IgD-negative memory B cell (primary cell): ENCODE measurements around the gene TIMP1. TPM values are rescaled to one million over a fixed set of nuclear protein-coding genes. Genes with fewer than 3 reads are reported as not detected.
"Not testable (repeated sequence)": the region's sequence is repeated elsewhere in the genome, so short reads cannot be mapped to it uniquely, and the experiment has no call there.

ENCODE experiments used
- H3K27ac Mint-ChIP-seq, 3 donors: one replicate each; pipeline ENCODE4 v1.8.0; 2020 to 2022; ENCODE audit warnings: mild to moderate bottlenecking in 3 of 3, mixed read lengths in 3 of 3, moderate library complexity in 1 of 3
- H3K27me3 Mint-ChIP-seq: one replicate; pipeline ENCODE4 v1.8.0; 2021; ENCODE audit warnings: mixed read lengths
- H3K36me3 Mint-ChIP-seq: one replicate; pipeline ENCODE4 v1.8.0; 2020; ENCODE audit warnings: mild to moderate bottlenecking, mixed read lengths
- H3K4me1 Mint-ChIP-seq, 3 donors: one replicate each; pipeline ENCODE4 v1.8.0; 2020 to 2022; ENCODE audit warnings: mixed read lengths in 3 of 3, mild to moderate bottlenecking in 1 of 3
- H3K4me3 Mint-ChIP-seq, 4 donors: one replicate each; pipeline ENCODE4 v1.8.0; 2020 to 2022; ENCODE audit warnings: mild to moderate bottlenecking in 4 of 4, mixed read lengths in 4 of 4, moderate library complexity in 3 of 4
- H3K9me3 Mint-ChIP-seq, 3 donors: one replicate each; pipeline ENCODE4 v1.8.0; 2020 to 2021; ENCODE audit warnings: mixed read lengths in 3 of 3, mild to moderate bottlenecking in 1 of 3
- polyA plus RNA-seq: library from polyadenylated mRNA; unstranded; fragments of 300-500 nt; fragmentation: Illumina TruSeq; gene quantifications from one replicate; pipeline ENCODE4 v1.2.3, GENCODE V29; 2021

Gene TIMP1
- polyA plus RNA-seq, 1 donor from 2014 or later, result 22.8 TPM

- Mint-ChIP-seq H3K4me1 (peaks cover under 1 to 7% (median 6%) of the 10 kb centered on the region in 3 donors), H3K36me3 (no peaks in the 10 kb centered on the region), H3K27me3 (peaks cover 8% of the 10 kb centered on the region), H3K4me3 (peak overlapping the region in 1 of 4 donors; percentile 69), H3K9me3 (peaks cover 0 to 3% (median 0%) of the 10 kb centered on the region in 3 donors), H3K27ac (no peak overlapping the region)
Observed at GRCh38 chrX:47583240-47583861, 1.1 kb downstream of the TIMP1 start.

GRCh38 chrX:47584714-47585113 is 2.5 kb downstream of the TIMP1 start:
- Mint-ChIP-seq H3K36me3 (no peaks in the 10 kb centered on the region), H3K27me3 (peaks cover 2% of the 10 kb centered on the region), H3K4me3 (no peak overlapping the region), H3K27ac (no peak overlapping the region), H3K9me3 (peaks cover 0 to 3% (median 0%) of the 10 kb centered on the region in 3 donors), H3K4me1 (peaks cover 0 to 5% (median 4%) of the 10 kb centered on the region in 3 donors)

GRCh38 chrX:47585273-47585672 is 3.0 kb downstream of the TIMP1 start:
- no peak overlapping the region for H3K27ac Mint-ChIP-seq
- H3K4me3 Mint-ChIP-seq, result no peak overlapping the region
- H3K36me3 Mint-ChIP-seq, result no peaks in the 10 kb centered on the region
- peaks cover 0 to 3% (median 0%) of the 10 kb centered on the region in 3 donors for H3K9me3 Mint-ChIP-seq
- peaks cover 2% of the 10 kb centered on the region for H3K27me3 Mint-ChIP-seq
- H3K4me1 Mint-ChIP-seq, result peaks cover 0 to 4% (median 3%) of the 10 kb centered on the region in 3 donors

GRCh38 chrX:47586043-47586787 is 4.0 kb downstream of the TIMP1 start:
- Mint-ChIP-seq H3K27ac (no peak overlapping the region), H3K36me3 (no peaks in the 10 kb centered on the region), H3K4me1 (peaks cover 0 to 4% (median 3%) of the 10 kb centered on the region in 3 donors), H3K9me3 (peaks cover 0 to 3% (median 0%) of the 10 kb centered on the region in 3 donors), H3K4me3 (no peak overlapping the region), H3K27me3 (peaks cover 2% of the 10 kb centered on the region)

DNA sequence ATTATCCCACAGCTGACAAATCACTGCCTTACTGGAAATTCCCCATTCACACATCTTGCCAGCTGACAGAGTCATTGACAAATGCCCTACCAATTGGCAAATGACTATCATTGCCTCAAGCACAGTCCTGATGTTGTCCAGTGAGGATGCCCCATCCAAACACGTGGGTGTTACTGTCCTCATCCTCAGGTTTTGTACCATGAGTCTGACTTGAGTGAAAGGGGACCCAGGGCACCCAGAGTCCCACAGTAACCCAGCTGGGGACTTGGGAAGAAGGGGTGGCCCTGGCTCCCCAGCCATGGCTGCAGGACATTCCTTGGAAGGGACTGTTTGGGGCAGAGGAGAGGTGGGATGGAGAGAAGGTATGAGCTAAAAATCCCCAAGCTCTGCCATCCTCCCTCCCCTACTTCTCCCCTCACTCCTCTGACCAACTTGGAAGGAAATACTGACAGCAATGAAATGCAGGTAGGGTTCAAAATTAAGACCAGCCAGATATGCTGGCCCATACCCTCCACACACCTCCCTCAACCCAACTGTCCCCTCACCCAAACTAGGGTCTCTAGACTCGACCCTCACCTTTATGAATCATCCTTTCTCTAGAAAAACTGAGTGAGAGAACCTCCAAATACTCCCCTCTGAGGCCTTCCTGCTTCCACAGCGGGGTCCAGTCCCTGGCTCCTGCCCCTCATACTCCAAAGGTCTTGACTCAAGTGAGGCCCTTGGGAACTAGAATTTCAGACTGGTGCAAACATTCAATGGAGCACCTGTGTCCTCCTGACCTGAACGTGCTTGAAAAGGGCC is 5.1 kb downstream of the TIMP1 start:
- Mint-ChIP-seq H3K4me1 (no peaks in the 10 kb centered on the region), H3K36me3 (no peaks in the 10 kb centered on the region), H3K27ac (peak overlapping the region in 1 of 3 donors; percentile 43), H3K27me3 (peaks cover 2% of the 10 kb centered on the region), H3K4me3 (no peak overlapping the region), H3K9me3 (peaks cover 0 to 3% (median 0%) of the 10 kb centered on the region in 3 donors)

DNA sequence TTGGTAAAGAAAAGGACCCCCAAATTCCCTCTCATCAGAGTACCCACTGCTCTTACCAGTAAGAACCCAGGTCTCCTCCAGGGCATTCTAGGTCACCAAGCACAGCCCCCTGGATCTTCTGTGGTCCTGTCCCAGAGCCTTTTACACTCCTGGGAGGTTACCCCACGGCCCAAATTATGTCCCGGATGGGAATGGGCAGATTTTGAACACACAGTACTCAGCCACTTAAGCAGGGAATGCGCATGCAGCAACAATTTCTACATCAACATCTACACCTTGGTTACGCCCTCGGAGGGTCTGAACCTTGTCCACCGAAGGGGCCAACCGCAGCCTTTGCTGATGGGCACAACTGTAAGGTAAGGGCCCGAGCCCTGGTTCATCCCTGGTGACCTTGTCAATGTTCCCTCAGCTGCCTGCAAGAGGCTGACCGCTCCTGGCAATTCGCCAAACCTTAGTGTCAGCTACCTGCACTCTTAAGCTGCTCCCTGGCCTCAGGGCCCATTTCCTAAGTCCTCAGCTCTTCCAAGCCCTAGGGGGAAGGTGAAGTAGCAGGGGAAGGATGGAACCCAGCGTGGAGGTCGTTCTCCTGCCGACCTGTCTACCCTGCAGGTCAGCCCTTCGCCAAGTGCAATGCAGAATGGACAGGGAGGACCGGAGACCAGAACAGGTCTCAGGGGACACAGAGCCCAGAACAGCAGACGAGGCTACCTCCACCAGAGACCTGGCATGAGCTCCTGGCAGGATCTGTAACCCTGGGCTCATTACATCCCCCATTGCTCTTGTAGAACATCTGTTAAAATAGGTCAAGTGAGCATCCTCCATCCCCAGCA is 5.9 kb downstream of the TIMP1 start:
- Mint-ChIP-seq H3K27me3 (peaks cover 2% of the 10 kb centered on the region), H3K4me3 (no peak overlapping the region), H3K4me1 (no peaks in the 10 kb centered on the region), H3K27ac (no peak overlapping the region), H3K36me3 (no peaks in the 10 kb centered on the region), H3K9me3 (peaks cover 0 to 3% (median 0%) of the 10 kb centered on the region in 3 donors)

- Mint-ChIP-seq H3K27me3 (peaks cover 2% of the 10 kb centered on the region), H3K4me1 (no peaks in the 10 kb centered on the region), H3K9me3 (peaks cover 0 to 5% (median 2%) of the 10 kb centered on the region in 3 donors), H3K36me3 (no peaks in the 10 kb centered on the region), H3K27ac (no peak overlapping the region), H3K4me3 (no peak overlapping the region)
Observed at GRCh38 chrX:47590984-47591383, 8.7 kb downstream of the TIMP1 start.

GRCh38 chrX:47593522-47593921 is 11.3 kb downstream of the TIMP1 start:
- Mint-ChIP-seq H3K36me3 (peaks cover 2% of the 10 kb centered on the region), H3K27me3 (no peaks in the 10 kb centered on the region), H3K4me3 (no peak overlapping the region), H3K9me3 (peaks cover 6 to 22% (median 8%) of the 10 kb centered on the region in 3 donors), H3K4me1 (no peaks in the 10 kb centered on the region), H3K27ac (no peak overlapping the region)

DNA sequence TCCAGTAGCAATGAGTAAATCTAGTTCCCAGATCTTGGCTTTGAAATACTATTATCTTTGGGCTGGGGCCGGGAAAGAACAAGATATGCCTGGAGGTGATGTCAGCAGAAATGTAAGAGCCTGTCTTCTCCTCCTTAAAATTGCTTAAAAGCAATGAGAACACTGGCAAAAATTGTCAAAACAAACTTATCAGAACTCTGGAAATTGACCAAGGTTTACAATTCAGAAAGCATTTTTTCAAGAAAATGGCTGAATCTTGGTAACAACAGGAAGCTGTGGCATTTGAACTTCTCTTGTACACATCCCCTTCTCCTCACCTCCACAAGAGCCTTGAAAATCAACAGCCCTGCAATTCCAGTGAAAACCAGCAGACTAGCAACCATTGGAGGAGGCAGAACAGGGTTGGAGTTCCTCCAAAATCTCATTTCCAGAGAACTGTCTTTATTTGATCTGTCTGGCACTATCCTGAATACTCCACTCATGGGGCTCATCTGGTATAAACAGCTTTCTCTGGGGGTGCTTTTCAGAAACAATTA is 13.5 kb downstream of the TIMP1 start:
- no peaks in the 10 kb centered on the region for H3K4me1 Mint-ChIP-seq
- no peak overlapping the region for H3K4me3 Mint-ChIP-seq
- H3K36me3 Mint-ChIP-seq, result peaks cover 2% of the 10 kb centered on the region
- H3K27ac Mint-ChIP-seq, result no peak overlapping the region
- peaks cover 6 to 35% (median 12%) of the 10 kb centered on the region in 3 donors for H3K9me3 Mint-ChIP-seq
- H3K27me3 Mint-ChIP-seq, result no peaks in the 10 kb centered on the region

DNA sequence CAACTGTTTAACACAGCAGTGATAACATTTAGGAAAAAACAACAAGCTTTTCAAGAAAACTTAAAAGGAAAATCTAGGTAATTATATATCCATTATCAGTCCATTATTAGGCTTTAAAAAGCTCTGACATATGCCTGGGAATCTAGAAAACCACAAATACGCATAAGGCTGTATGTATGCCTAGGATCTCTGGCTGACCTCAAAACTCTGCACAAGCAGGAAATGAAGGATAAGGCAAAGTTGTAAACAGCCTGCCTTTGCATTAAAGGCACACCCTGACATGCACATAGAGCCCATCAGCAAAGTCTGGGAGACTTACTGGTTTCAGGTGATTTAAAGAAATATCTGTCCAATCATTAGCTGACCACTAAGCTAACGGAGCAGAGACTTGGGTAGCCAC is 14.0 kb downstream of the TIMP1 start:
- H3K27me3 Mint-ChIP-seq, result peaks cover 1% of the 10 kb centered on the region
- peaks cover 2% of the 10 kb centered on the region for H3K36me3 Mint-ChIP-seq
- peaks cover 6 to 35% (median 12%) of the 10 kb centered on the region in 3 donors for H3K9me3 Mint-ChIP-seq
- H3K4me3 Mint-ChIP-seq, result no peak overlapping the region
- H3K27ac Mint-ChIP-seq, result no peak overlapping the region
- no peaks in the 10 kb centered on the region for H3K4me1 Mint-ChIP-seq

- Mint-ChIP-seq H3K27ac (no peak overlapping the region), H3K4me3 (peak overlapping the region in 1 of 4 donors; percentile 42), H3K4me1 (no peaks in the 10 kb centered on the region), H3K27me3 (peaks cover 1% of the 10 kb centered on the region), H3K9me3 (peaks cover 6 to 38% (median 14%) of the 10 kb centered on the region in 3 donors), H3K36me3 (peaks cover 2% of the 10 kb centered on the region)
Observed at GRCh38 chrX:47597222-47597621, 15.0 kb downstream of the TIMP1 start.

- H3K36me3 Mint-ChIP-seq, H3K4me1 Mint-ChIP-seq, H3K4me3 Mint-ChIP-seq, H3K27ac Mint-ChIP-seq, H3K27me3 Mint-ChIP-seq: not testable (repeated sequence)
- peaks cover 0 to 18% (median 7%) of the 10 kb centered on the region in 3 donors for H3K9me3 Mint-ChIP-seq
Observed at GRCh38 chrX:47603125-47603524, 20.9 kb downstream of the TIMP1 start.

- Mint-ChIP-seq H3K9me3 (peaks cover 0 to 11% (median 3%) of the 10 kb centered on the region in 3 donors), H3K27me3 (peaks cover 4% of the 10 kb centered on the region), H3K27ac (no peak overlapping the region), H3K4me3 (no peak overlapping the region), H3K4me1 (no peaks in the 10 kb centered on the region), H3K36me3 (no peaks in the 10 kb centered on the region)
Observed at GRCh38 chrX:47605024-47605423, 22.8 kb downstream of the TIMP1 start.

GRCh38 chrX:47607091-47607490 is 24.9 kb downstream of the TIMP1 start:
- Mint-ChIP-seq H3K27ac (no peak overlapping the region), H3K4me3 (no peak overlapping the region), H3K9me3 (no peaks in the 10 kb centered on the region), H3K27me3 (peaks cover 2% of the 10 kb centered on the region), H3K4me1 (no peaks in the 10 kb centered on the region), H3K36me3 (no peaks in the 10 kb centered on the region)
